HUES6 (cell line): ENCODE data around the gene LYG2.
"Not testable (repeated sequence)": the region's sequence is repeated elsewhere in the genome, so short reads cannot be mapped to it uniquely, and the experiment has no call there.

Experiments
- H3K27ac ChIP-seq: 2 replicates; pipeline ENCODE4 v1.7.0; 2013; ENCODE audit warnings: low read depth, mild to moderate bottlenecking, low read length, inconsistent platforms
- H3K27me3 ChIP-seq: 2 replicates; pipeline ENCODE4 v1.6.1; 2013; ENCODE audit warnings: low read length; ENCODE audit not compliant: control insufficient read depth, insufficient read depth
- H3K36me3 ChIP-seq: 2 replicates; pipeline ENCODE4 v1.6.1; 2013; ENCODE audit warnings: low read length; ENCODE audit not compliant: control insufficient read depth, insufficient read depth
- H3K4me1 ChIP-seq: 2 replicates; pipeline ENCODE4 v1.6.1; 2013; ENCODE audit warnings: low read length; ENCODE audit not compliant: control insufficient read depth, insufficient read depth
- H3K4me3 ChIP-seq: 2 replicates; pipeline ENCODE4 v1.5.1; 2013; ENCODE audit warnings: low read depth, low read length
- H3K9ac ChIP-seq: one replicate; pipeline ENCODE4 v1.6.1; 2013; ENCODE audit warnings: mild to moderate bottlenecking, low read length
- H3K9me3 ChIP-seq: 2 replicates; pipeline ENCODE4 v1.6.1; 2013; ENCODE audit warnings: low read depth, low read length; ENCODE audit not compliant: control insufficient read depth, insufficient read depth

LYG2 gene

DNA sequence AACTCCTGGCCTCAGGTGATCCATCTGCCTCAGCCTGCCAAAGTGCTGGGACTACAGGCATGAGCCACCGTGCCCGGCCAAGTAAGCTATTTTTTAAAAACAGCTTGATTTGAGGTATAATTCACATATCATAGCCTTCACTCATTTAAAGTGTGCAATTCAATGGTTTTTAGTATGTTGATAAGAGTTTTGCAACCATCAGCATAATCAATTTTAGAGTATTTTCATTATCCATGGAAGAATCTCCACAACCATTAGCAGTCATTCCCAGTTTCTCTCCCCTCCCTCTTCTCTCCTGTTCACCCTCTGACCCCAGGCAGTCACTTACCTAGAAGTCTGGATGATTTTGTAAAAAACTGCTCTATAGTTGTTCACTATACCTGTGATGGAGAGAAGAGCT is 4.7 kb upstream of the LYG2 start:
- Histone ChIP-seq H3K9ac (no peak overlapping the region), H3K9me3 (no peaks in the 10 kb centered on the region; the same call in 1 of the 2 replicates), H3K36me3 (no peaks in the 10 kb centered on the region), H3K4me1 (no peaks in the 10 kb centered on the region), H3K4me3 (no peak overlapping the region), H3K27ac (no peak overlapping the region), H3K27me3 (no peaks in the 10 kb centered on the region)

DNA sequence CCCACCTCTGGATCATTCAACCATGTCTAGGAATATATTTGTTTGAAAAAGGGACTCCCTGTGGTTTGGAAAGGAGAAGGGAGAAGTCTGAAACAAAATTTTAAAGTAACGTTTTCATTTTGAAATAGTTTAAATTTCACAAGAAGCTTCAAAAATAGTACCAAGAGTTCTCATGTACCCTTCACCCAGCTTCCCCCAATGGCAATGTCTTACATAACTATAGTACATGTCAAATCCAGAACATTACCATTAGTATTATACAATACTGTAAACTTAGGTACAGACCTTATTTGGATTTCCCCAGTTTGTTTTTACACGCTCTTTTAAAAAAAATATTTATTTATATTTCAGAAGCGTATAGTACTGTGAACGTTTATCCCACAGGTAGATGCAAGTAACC is 4.0 kb upstream of the LYG2 start:
- H3K4me1 ChIP-seq = no peaks in the 10 kb centered on the region
- no peak overlapping the region for H3K9ac ChIP-seq
- no peaks in the 10 kb centered on the region for H3K27me3 ChIP-seq
- H3K27ac ChIP-seq = no peak overlapping the region
- no peak overlapping the region for H3K4me3 ChIP-seq
- no peaks in the 10 kb centered on the region; the same call in 1 of the 2 replicates for H3K9me3 ChIP-seq
- no peaks in the 10 kb centered on the region for H3K36me3 ChIP-seq

DNA sequence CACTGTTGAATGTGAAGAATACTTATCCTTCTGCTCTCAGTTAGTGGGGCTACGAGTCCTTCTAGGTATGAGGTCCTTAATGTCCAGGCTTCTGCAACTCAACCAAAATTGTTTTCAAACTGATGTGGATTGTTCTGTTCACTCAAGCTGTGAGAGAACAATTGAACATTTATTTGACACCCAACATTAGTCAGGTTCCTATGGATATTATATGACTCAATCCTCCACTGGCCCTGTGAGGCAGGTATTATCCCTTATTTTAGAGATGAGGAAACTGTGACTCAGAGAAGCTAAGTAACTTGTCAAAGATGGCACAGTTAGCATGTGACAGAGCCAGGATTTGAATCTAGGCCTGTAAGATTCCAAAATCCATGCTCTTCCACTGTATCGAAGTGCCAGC is 1.2 kb upstream of the LYG2 start:
- no peaks in the 10 kb centered on the region for H3K9me3 ChIP-seq
- no peaks in the 10 kb centered on the region for H3K4me1 ChIP-seq
- H3K27me3 ChIP-seq = no peaks in the 10 kb centered on the region
- H3K9ac ChIP-seq = no peak overlapping the region
- no peaks in the 10 kb centered on the region for H3K36me3 ChIP-seq
- H3K27ac ChIP-seq = no peak overlapping the region
- H3K4me3 ChIP-seq = no peak overlapping the region

DNA sequence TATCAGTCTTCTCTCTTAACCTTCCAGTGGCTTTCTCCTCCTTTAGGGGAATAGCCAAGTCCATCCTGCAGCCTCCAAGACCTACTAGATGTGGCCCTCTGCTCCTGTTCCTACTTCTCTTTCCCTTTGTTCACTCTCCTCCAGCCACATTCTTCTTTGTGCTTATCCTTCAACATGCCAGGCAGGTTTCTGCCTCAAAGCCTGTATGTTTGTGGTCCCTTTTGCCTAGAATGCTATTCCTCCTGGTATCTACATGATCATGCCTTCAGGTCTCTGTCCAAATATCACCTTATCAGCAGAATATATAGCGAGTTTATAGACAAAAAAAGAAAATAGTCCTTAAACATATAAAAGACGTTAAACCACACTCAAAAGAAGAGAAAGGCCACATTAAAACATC is 5.5 kb downstream of the LYG2 start:
- H3K9ac ChIP-seq = no peak overlapping the region
- no peaks in the 10 kb centered on the region for H3K36me3 ChIP-seq
- H3K27me3 ChIP-seq = no peaks in the 10 kb centered on the region
- no peak overlapping the region for H3K4me3 ChIP-seq
- H3K4me1 ChIP-seq = no peaks in the 10 kb centered on the region
- peaks cover 3% of the 10 kb centered on the region for H3K9me3 ChIP-seq
- no peak overlapping the region for H3K27ac ChIP-seq

DNA sequence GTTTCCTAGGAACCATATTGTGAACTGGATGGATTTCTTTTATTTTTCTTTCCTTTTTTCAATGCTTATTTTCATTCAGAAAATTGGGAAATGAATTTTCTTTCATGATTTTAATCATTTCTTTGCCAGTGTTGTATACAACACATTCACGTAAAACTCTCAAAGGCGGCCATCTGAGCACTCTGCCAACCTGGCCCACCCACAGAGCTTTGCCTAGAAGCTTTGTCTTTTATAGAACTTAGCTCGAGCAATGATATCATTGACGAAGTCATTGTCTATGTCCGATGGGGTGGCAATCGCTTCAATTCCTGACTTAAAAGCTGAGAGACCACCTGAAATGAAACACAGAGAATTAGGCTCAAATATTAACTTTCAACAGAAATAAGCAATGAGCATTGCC is 13.3 kb downstream of the LYG2 start:
- no peaks in the 10 kb centered on the region for H3K36me3 ChIP-seq
- no peaks in the 10 kb centered on the region for H3K9me3 ChIP-seq
- no peaks in the 10 kb centered on the region for H3K27me3 ChIP-seq
- H3K4me1 ChIP-seq = no peaks in the 10 kb centered on the region
- no peak overlapping the region for H3K9ac ChIP-seq
- no peak overlapping the region for H3K4me3 ChIP-seq
- H3K27ac ChIP-seq = no peak overlapping the region

DNA sequence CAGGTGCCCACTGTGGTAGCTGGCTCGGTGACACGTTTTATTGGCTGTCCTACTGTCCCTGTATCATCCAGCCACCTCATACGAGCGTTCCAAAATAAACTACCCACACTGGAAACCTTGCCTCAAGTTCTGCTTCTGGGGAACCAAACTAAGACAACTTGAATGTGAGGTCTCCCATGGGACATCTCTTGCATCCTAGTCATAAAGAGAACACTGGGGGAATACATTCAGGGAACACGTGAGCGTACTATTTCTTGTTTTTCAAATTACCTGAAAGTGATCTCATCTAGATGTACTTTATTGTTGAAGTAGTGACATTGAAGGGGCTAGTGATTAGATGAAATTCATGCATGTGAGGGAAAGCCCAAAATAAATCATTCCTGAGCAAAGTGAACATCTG is 15.0 kb downstream of the LYG2 start:
- H3K27me3 ChIP-seq = no peaks in the 10 kb centered on the region
- H3K36me3 ChIP-seq = no peaks in the 10 kb centered on the region
- H3K4me1 ChIP-seq = no peaks in the 10 kb centered on the region
- H3K27ac ChIP-seq = no peak overlapping the region
- no peak overlapping the region for H3K4me3 ChIP-seq
- no peaks in the 10 kb centered on the region for H3K9me3 ChIP-seq
- H3K9ac ChIP-seq = no peak overlapping the region

DNA sequence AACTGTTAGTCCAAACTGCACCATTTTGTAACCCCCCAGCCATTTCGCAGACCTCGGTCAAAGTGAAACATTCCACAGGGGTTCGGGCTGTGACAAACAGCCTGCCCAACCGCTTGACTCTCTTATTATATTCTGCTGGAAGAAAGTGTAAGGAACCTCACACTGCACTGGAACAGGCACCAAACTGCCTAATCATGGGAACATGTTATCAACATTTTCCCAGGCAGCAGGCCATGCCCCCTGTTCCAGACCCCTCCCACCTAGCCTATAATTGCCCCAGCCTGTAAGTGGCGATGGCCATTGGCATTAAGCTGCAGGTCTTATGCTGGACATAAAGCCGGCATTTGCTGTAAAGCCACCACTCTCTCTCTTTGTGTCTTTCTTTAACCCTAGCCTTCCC is 16.9 kb downstream of the LYG2 start:
- Histone ChIP-seq H3K36me3 (no peaks in the 10 kb centered on the region), H3K4me1 (no peaks in the 10 kb centered on the region), H3K9ac (no peak overlapping the region), H3K27me3 (no peaks in the 10 kb centered on the region), H3K9me3 (no peaks in the 10 kb centered on the region), H3K4me3 (no peak overlapping the region), H3K27ac (no peak overlapping the region)

DNA sequence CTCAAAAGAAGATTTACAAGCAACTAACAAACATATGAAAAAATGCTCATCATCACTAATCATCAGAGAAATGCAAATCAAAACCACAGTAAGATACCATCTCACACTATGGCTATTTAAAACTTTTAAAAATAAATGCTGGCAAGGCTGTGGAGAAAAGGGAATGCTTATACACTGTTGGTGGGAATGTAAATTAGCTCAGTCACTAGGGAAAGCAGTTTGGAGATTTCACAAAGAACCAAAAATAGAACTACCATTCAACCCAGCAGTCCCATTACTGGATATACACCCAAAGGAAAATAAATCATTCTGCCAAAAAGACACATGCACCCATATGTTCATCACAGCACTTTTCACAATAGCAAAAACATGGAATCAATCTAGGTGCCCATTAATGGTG is 22.3 kb downstream of the LYG2 start:
- not testable (repeated sequence) for H3K4me1 ChIP-seq, H3K27ac ChIP-seq, H3K9ac ChIP-seq, H3K4me3 ChIP-seq, H3K36me3 ChIP-seq, H3K9me3 ChIP-seq, H3K27me3 ChIP-seq

DNA sequence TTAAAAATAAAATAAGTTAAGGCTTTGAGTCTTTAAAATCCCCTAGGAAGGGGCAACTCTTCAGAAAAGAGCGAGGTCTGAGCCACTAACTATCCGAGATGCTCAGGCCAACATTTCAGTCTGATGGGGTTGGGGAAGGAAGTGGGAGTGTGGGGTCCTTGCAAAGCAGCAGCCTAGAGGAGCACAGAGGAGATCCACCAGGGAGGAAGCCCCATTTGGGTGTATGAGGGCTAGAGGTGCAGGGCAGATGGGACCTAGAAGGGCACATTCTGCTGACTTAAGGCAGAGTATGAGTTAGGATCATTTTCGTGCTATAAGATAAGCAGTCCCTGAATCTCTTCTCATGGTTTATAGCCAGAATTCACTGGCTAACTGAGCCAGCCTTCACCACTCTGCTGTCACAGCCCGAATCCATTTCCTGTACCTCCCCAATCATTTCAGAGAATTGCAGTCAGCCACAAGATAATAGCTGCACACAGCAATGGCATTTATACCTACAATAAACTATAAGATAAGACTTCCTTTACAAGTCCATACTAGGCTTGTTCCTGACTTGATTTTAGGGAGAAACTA is 37.5 kb downstream of the LYG2 start:
- Histone ChIP-seq H3K27ac (no peak overlapping the region), H3K9ac (no peak overlapping the region), H3K4me3 (no peak overlapping the region), H3K9me3 (no peaks in the 10 kb centered on the region), H3K4me1 (no peaks in the 10 kb centered on the region), H3K27me3 (no peaks in the 10 kb centered on the region), H3K36me3 (no peaks in the 10 kb centered on the region)

DNA sequence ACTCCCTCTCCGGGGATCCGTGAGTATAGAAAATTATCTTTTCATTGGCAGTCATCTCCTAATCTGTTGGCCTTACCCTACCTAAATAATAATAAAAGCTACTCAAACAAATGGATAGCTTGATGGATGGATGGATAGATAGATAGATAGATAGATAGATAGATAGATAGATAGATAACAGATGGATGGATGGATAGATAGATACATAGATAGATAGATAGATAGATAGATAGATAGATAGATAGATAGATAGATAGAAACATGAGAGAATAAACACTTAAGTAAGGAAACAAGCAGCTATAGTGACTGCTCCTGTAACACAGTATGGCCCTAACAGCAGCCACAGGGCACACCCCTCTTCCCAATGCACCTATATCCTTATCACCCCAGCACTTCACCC is 39.4 kb downstream of the LYG2 start:
- no peaks in the 10 kb centered on the region for H3K27me3 ChIP-seq
- no peak overlapping the region for H3K27ac ChIP-seq
- no peaks in the 10 kb centered on the region for H3K4me1 ChIP-seq
- no peak overlapping the region for H3K4me3 ChIP-seq
- H3K9ac ChIP-seq = no peak overlapping the region
- no peaks in the 10 kb centered on the region for H3K9me3 ChIP-seq
- no peaks in the 10 kb centered on the region for H3K36me3 ChIP-seq

DNA sequence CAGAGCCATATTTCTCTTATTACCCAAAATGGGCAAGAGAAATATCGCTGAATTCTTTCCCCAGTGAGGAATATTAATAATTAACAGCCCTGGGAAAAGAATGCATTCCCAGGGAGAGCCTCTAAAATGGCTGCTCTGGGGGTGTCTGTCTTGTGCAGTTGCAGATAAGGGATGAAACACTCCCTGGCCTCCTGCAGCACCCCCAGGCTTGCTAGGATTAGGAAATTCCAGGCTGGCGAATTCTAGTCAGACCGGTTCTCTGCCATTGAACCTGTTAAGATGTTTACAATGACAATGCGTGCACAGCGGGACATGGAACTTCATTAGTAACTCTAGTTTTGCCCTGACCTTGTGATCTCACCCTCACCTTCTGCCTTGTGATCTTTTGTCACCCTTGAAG is 50.0 kb downstream of the LYG2 start:
- no peaks in the 10 kb centered on the region for H3K27me3 ChIP-seq
- H3K4me3 ChIP-seq = no peak overlapping the region
- H3K36me3 ChIP-seq = peaks cover 5% of the 10 kb centered on the region; the same call in 1 of the 2 replicates
- no peak overlapping the region for H3K27ac ChIP-seq
- peaks cover 35% of the 10 kb centered on the region for H3K9me3 ChIP-seq
- H3K4me1 ChIP-seq = no peaks in the 10 kb centered on the region
- no peak overlapping the region for H3K9ac ChIP-seq
